Esophagus squamous epithelium (tissue), 5 donors: ENCODE data around the gene RGS13. TPM values are rescaled to one million over a fixed set of nuclear protein-coding genes. Genes with fewer than 3 reads are reported as not detected.

Experiments used
- DNase-seq: peaks from one replicate; lab custom pipeline; 2025; lab: John Stamatoyannopoulos, UW
- H3K27ac ChIP-seq, 4 donors: fragments of 200-600 bp; sonication (generic); one replicate each; pipeline ENCODE4 v1.5.1; 2016 to 2019; ENCODE audit warnings: mild to moderate bottlenecking in 1 of 4
- H3K27me3 ChIP-seq, 4 donors: fragments of 200-600 bp; sonication (generic); 1 replicate in 3 of 4; 2 replicates in 1 of 4; pipeline versions ENCODE4 v1.5.1 to v1.6.0; 2017 to 2021; ENCODE audit warnings: antibody characterized with exemption in 1 of 4
- H3K36me3 ChIP-seq, 3 donors: fragments of 200-600 bp; sonication (generic); one replicate each; pipeline ENCODE4 v1.5.1; 2016 to 2019
- H3K4me1 ChIP-seq, 3 donors: fragments of 200-600 bp; sonication (generic); one replicate each; pipeline ENCODE4 v1.5.1; 2017 to 2019
- H3K4me3 ChIP-seq, 4 donors: fragments of 200-600 bp; sonication (generic); 1 replicate in 3 of 4; 2 replicates in 1 of 4; pipeline ENCODE4 v1.5.1; 2016 to 2019; ENCODE audit warnings: mild to moderate bottlenecking in 2 of 4, moderate library complexity in 1 of 4
- H3K9me3 ChIP-seq, 3 donors: fragments of 200-600 bp; sonication (generic); one replicate each; pipeline ENCODE4 v1.5.1; 2016 to 2019
- POLR2A ChIP-seq, 4 donors: fragments of 450-650 bp; IDR thresholded peaks; one replicate each; pipeline ENCODE4 v1.6.1; 2017; ENCODE audit warnings: antibody characterized with exemption in 4 of 4, mild to moderate bottlenecking in 4 of 4, moderate library complexity in 3 of 4
- WGBS, 2 donors: methylation state at CpG; one replicate each; pipeline ENCODE4 v1.1.5; 2018; 5-methylcytosine and 5-hydroxymethylcytosine counted together
- intact Hi-C: fragments of 100-400 bp; cut with DNase I; formaldehyde crosslinking; loops from one replicate; pipeline ENCODE4 v1.15.0; 2022
- total RNA-seq, 4 donors: library from RNA; depleted of rRNA; stranded (reverse); fragments of >200 nt; gene quantifications; one replicate each; pipeline ENCODE4 v1.1.0, GENCODE V29; 2016
- TF ChIP-seq, protein P1 (sequence below), 6 experiments: fragments of 450-650 bp in 4 of 6; fragments of 200-600 bp in 2 of 6; sonication (generic) in 2 of 6; IDR thresholded peaks; one replicate each; pipeline ENCODE4 v1.5.1; 2016 to 2019; ENCODE audit warnings: antibody characterized with exemption in 6 of 6, mild to moderate bottlenecking in 4 of 6, moderate library complexity in 4 of 6
- donor health status: DM: yes; HTN: yes; CAD: no.

The RGS13 gene
- total RNA-seq, 4 donors from 2014 or later = 0.06 to 2.9 TPM; not detected in 2

DNA sequence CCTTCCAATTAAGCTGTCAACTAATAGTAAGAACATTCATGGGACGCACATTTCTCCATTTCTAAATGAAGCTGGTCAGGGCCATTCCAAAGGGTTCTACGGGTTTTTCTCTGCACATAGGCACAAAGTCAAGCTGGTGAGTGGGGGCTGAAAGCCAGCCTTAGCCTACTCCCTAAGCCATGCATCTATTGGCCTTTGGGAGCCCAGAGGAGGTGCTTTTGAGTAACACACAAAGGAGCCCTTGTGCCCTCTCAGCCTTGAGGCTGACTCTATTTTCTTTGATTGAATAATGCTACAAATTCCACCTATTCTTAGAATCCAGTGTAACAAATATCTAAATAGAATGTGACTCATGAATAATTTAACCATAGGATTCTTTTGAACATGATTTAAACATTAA lies 73.6 kb downstream of the RGS13 start:
- Histone ChIP-seq H3K9me3 (no peaks in the 10 kb centered on the region), H3K36me3 (no peaks in the 10 kb centered on the region), H3K4me1 (no peaks in the 10 kb centered on the region), H3K27ac (no peak overlapping the region), H3K27me3 (no peaks in the 10 kb centered on the region), H3K4me3 (no peak overlapping the region)
- intact Hi-C loops = no loop called here
- TF ChIP-seq, protein P1, sequence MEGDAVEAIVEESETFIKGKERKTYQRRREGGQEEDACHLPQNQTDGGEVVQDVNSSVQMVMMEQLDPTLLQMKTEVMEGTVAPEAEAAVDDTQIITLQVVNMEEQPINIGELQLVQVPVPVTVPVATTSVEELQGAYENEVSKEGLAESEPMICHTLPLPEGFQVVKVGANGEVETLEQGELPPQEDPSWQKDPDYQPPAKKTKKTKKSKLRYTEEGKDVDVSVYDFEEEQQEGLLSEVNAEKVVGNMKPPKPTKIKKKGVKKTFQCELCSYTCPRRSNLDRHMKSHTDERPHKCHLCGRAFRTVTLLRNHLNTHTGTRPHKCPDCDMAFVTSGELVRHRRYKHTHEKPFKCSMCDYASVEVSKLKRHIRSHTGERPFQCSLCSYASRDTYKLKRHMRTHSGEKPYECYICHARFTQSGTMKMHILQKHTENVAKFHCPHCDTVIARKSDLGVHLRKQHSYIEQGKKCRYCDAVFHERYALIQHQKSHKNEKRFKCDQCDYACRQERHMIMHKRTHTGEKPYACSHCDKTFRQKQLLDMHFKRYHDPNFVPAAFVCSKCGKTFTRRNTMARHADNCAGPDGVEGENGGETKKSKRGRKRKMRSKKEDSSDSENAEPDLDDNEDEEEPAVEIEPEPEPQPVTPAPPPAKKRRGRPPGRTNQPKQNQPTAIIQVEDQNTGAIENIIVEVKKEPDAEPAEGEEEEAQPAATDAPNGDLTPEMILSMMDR (IDR thresholded peaks at IDR 0.05) = no peak
- no peak for TF ChIP-seq POLR2A (IDR thresholded peaks at IDR 0.05)
- 64 to 75% methylated on average over 2 of the region's 2 CpGs for WGBS, 2 donors
- no peak for DNase-seq

Other genes starting within 250 kb of the RGS13 start
- gene RGS1, start 60.4 kb upstream of the RGS13 start, total RNA-seq = 10 to 100 TPM in 3 of 4 donors, 1 to 10 TPM in 1; 7.4 to 55.9 (median 22.6) TPM
- 100 to 1,000 TPM in 1 of 4 donors, 10 to 100 TPM in 2, 1 to 10 TPM in 1; 7.9 to 115 (median 26.6) TPM for gene RGS2, start 172.9 kb downstream of the RGS13 start, total RNA-seq